SU-DHL-6 (cell line): Measurements from ENCODE around the gene EVPL.

Experiments
- EZH2phosphoT487 ChIP-seq: fragments of 200-600 bp; sonication (generic), shearing (Covaris generic); conservative IDR thresholded peaks from 2 replicates; pipeline ENCODE4 v1.6.1; 2018; ENCODE audit warnings: mild to moderate bottlenecking, antibody characterized with exemption, low read length, moderate library complexity, mixed read lengths
- TF ChIP-seq, protein P1 (sequence below): fragments of 200-600 bp; sonication (generic); IDR thresholded peaks from one replicate; pipeline ENCODE4 v1.5.1; 2017; ENCODE audit warnings: antibody characterized with exemption, mild to moderate bottlenecking, low read length, moderate library complexity; ENCODE audit not compliant: insufficient read depth, poor library complexity, severe bottlenecking

- TF ChIP-seq, protein P1, sequence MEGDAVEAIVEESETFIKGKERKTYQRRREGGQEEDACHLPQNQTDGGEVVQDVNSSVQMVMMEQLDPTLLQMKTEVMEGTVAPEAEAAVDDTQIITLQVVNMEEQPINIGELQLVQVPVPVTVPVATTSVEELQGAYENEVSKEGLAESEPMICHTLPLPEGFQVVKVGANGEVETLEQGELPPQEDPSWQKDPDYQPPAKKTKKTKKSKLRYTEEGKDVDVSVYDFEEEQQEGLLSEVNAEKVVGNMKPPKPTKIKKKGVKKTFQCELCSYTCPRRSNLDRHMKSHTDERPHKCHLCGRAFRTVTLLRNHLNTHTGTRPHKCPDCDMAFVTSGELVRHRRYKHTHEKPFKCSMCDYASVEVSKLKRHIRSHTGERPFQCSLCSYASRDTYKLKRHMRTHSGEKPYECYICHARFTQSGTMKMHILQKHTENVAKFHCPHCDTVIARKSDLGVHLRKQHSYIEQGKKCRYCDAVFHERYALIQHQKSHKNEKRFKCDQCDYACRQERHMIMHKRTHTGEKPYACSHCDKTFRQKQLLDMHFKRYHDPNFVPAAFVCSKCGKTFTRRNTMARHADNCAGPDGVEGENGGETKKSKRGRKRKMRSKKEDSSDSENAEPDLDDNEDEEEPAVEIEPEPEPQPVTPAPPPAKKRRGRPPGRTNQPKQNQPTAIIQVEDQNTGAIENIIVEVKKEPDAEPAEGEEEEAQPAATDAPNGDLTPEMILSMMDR, result no peak
- TF ChIP-seq EZH2phosphoT487, result no peak
Observed at GRCh38 chr17:75978938-75979704, 48.0 kb downstream of the EVPL start, which contains the start of the genes ACOX1 and TEN1.
